Fibroblast of lung (primary cell): ENCODE data around the gene GPR65.

ENCODE experiments used
- CTCF ChIP-seq, 2 donors: IDR thresholded peaks in 1 of 2; conservative IDR thresholded peaks in 1 of 2; 1 replicate in 1 of 2; 2 replicates in 1 of 2; pipeline ENCODE4 v1.5.1; 2011 to 2012; ENCODE audit warnings: low read length in 2 of 2, control low read depth in 1 of 2, inconsistent platforms in 1 of 2, low read depth in 1 of 2, mild to moderate bottlenecking in 1 of 2
- EZH2 ChIP-seq: IDR thresholded peaks from 2 replicates; pipeline ENCODE4 v1.5.1; 2012; ENCODE audit warnings: low read length, control low read depth, mild to moderate bottlenecking; ENCODE audit errors: missing control alignments

GRCh38 chr14:88007608-88008007 lies 2.7 kb downstream of the GPR65 start:
- TF ChIP-seq CTCF (conservative IDR thresholded peaks at IDR 0.05 in 1 of 2, IDR thresholded peaks at IDR 0.05 in 1 of 2; ENCODE audit: low read depth in 1 of 2, low read length in 2 of 2) (no peak), EZH2 (no peak)
